ENCODE results near the gene VGLL3.
"Not testable (repeated sequence)": the region's sequence is repeated elsewhere in the genome, so short reads cannot be mapped to it uniquely, and the experiment has no call there.

The VGLL3 gene

DNA sequence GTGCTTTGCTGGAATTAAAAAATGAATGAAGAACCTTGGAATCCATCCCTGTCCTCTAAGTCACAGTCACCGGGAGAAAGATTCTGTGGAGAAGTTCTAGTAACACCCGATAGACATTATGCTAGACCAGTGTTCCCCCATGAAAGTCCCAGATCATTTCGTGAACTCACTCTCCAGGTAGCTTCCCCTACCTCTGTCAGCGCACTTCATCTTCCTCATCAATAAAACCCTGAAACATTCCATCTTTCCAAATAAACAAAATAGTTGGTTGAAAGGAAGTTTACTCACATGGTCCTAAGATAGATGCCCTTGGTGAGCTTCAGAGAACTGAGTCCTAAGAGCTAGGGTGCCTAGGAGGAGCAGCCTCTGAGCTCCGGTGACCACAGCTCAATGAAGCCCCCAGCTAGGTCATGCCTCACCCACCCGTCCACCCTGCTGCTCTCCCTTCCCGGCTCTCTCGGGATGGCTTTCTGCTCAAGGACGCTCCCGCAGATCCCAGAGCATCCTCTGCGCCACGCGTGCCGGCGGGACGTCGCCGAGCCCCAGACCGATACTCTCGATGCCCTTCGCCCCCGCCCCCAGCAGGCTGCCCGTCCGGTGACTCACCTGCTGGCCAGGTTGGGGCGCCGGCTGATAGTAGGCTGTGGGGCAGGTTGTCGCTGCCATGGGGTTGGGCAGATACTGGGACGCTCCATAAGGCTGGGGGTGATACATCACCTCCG is 776 bp downstream of the VGLL3 start:
- in situ Hi-C loops (cut with HindIII; ENCODE audit: low sequenced_read_pairs) = no loop called here

DNA sequence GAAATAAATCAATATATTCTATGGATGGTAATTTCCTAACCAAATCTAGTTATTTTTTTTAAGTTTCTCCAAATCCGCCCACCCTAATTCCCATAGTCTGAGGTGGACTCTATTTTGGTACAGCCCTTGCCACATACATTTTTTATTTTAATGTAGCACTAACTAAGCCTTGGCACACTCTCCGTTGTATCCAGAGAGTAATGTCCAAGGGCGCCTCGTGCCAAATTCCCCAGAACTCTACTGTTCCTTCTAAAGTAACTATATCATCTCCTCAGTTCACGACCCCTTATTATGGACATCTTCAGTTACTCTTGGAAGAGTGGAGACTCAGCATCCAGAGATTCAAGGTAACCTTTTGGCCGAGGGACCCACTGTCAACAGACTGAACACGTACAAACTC is 1.3 kb downstream of the VGLL3 start:
- in situ Hi-C loops (cut with HindIII; ENCODE audit: low sequenced_read_pairs) = no loop called here

DNA sequence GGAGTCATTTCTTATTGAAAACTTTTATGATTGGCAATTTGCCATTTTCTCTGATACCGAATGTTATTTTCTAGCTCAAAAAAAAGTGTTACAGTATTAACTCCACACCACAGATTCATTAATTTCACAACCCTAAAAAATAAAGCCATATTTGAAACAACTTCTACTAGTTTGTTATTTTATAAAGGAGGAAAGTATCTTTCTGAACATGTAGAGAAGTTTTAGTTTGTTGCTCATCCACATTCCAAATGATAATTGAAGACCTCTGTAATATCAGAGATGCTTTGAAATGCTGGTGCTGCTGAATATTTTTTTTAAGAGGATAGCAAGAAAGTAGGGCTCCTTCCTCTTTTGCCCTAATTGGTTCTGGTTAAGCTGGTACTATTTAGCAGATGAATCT is 1.9 kb downstream of the VGLL3 start:
- in situ Hi-C loops (cut with HindIII; ENCODE audit: low sequenced_read_pairs) = no loop called here

DNA sequence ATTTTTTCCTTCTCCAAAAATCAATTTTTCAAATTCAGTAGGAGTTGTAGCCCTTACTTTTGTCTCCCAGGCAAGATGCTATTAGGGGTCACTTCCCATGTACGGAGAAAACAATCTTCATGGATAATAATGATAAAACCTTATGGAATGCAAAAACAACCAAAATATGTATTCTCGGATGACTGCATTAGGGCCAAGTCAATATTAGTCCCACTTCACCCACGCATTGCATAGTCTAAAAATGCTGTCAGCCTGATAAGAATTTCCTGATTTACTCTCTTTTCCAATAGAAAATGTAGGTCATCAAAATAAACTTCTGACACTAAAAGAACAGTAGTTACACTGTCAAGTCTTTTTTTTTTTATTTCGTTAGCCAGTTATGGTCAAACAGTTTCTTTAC is 2.7 kb downstream of the VGLL3 start:
- in situ Hi-C loops (cut with HindIII; ENCODE audit: low sequenced_read_pairs) = no loop called here

DNA sequence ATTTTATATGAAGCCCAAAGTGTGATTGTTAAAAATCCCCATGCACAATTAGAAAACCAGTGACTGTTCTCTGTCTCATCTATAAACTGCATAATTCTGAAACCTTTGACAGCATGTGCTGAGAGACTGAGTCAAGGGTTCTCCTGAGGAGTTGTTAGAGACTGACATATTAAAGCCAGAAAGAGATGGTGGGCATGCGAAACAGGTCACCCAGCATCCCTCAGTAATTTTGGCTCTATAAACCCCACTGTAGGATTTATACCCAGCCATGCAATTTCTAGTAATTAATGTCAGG is 3.6 kb downstream of the VGLL3 start:
- in situ Hi-C loops (cut with HindIII; ENCODE audit: low sequenced_read_pairs) = no loop called here

DNA sequence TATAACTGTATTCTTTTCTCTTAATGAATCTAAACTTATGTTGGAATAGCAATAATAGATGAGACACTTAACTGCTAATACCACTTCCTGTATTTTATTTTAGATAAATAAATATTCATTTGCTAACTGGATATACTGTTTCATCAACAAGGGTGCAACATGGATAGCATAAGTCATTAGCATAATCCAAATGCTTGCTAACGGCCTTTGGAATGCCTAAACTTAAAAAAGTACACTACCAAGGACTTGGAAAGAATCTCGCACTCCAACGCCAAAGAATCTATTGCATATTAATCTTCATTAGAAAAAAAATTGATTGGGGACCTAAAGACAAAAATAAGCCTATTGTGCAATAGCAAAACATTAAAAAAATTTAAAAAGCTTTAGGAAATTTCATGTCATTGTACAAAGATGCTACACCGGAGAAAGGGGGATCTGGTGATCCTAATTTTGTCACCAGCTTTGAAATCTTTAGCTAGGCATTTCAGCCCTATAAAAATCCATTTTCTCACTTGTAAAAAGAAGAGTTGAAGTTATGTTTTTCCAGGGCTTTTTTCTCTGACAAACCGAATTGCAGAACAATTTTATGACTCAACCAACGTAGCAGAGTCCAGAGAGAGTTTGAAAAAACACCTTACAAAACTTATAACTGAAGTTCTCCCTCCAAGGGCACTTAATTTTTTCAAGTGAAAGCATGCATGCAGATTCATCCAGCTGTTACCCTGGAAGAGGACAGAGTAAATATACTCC is 4.1 kb downstream of the VGLL3 start:
- in situ Hi-C loops (cut with HindIII; ENCODE audit: low sequenced_read_pairs) = no loop called here

DNA sequence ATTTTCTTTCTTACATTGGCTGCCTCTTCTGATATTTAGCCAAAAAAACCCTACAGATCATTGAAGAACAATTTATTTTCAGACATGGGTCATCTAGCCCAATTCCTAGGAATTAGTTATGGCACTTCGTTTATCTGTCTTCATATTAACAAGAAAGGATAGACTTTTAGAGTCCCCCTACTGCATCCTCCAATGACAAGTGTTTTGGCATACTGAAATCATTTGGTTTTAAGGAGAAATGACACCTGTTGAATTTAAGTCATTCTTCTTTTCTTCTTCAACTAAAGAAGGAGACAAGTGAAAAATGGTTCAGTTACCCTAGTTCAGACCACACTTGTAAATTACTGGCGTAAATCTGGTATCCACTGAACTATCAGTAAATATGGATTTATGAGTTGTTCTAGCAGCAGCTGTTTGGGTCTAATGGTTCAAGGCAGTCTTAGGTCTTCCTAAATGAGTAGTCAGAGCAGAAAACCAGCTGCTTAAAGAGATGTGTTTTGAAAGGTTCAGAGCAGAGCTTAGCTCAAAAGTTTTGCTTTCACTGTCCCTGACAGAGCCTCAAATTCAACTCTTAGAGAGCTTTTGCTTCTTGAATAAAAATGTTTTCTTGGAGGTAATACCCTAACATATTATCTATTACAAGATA is 5.6 kb downstream of the VGLL3 start:
- in situ Hi-C loops (cut with HindIII; ENCODE audit: low sequenced_read_pairs) = no loop called here

DNA sequence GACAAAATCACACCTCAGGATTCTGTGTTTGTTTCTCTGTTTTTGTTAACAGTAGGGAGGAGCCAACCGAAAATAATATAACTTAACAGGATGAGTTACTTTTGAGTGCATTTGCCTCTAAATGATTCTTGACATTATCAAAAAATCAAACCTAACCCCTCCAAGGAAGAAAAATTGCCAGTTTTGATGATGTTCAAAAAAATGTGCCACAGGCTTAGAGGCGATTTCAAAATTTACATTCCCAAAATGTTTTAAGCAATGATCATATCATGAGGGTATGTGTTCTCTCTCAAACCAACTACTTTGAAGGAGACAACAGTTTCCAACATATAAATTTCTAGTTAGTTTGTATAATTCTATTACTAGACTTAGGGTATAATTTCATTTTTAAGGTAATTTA is 6.7 kb downstream of the VGLL3 start:
- in situ Hi-C loops (cut with HindIII; ENCODE audit: low sequenced_read_pairs) = no loop called here

DNA sequence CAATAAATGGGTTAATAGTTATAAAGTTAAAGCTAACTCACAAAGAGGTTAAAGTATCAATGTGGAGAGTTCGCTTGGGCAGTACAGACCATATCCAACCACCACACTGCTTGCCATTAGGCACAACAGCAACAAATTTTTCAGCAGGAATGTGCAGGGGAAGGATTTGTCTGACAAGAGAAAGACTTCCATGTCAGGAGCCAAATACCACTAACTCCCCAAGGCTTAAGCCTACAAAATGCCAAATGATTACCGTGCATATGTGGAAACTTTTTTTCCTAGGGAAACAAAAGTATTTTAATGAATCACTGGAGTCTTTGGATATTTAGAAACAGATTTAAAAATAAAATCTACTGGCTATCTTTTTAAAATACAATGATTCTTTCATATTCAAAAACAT is 8.1 kb downstream of the VGLL3 start:
- in situ Hi-C loops (cut with HindIII; ENCODE audit: low sequenced_read_pairs) = no loop called here

DNA sequence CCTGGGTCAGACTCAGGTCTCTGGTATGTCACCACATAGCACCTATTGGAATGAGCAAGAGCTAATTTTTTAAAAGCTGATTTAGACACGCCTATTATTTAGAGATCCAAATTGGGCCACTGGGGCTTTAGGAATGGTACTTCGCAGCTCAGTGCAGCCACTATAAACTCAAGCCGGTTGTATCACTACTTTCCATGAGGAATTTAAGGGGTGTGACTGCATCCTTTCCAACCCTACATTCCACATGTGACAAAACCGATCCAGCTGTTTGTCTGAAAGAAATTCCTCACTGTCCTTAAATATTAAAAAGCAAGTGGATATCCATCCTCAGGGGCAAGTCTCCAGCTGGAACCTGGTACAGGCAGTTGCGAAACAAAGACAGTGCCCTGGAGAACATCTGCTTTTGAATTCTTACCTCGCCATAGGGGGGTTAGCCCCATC is 12.8 kb downstream of the VGLL3 start:
- in situ Hi-C loops (cut with HindIII; ENCODE audit: low sequenced_read_pairs) = no loop called here

DNA sequence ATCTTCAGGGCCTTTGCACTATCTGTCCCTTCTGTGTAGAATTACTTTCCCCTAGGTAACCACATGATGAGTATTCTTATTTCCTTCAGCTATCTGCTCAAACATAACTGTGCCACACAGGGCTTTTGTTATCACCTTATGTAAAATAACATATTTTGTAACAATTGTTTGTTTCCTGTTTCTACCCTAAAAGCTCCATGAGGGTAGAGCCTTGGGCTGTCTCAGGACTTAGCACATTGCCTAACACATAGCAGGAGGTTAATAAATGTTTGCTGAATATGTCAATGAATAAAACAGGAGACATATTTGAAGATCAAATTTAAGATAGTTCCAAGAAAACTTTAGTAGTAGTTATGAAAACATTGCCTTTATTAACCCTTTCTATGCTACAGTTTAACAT is 14.7 kb downstream of the VGLL3 start:
- in situ Hi-C loops (cut with HindIII; ENCODE audit: low sequenced_read_pairs) = no loop called here

DNA sequence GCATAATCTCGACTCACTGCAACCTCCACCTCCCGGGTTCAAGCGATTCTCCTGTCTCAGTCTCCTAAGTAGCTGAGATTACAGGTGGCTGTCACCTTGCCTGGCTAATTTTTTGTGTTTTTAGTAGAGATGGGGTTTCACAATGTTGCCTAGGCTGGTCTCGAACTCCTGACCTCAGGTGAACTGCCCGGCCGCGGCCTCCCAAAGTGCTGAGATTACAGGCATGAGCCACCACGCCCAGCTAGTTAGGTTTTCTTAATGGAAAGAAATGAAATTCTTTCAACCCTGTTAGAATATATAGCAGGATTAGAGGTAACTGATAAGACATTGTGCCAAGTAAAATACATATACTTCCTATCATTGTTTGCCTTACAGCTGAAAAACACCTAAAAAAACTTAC is 16.8 kb downstream of the VGLL3 start:
- in situ Hi-C loops (cut with HindIII; ENCODE audit: low sequenced_read_pairs) = not testable (repeated sequence)

DNA sequence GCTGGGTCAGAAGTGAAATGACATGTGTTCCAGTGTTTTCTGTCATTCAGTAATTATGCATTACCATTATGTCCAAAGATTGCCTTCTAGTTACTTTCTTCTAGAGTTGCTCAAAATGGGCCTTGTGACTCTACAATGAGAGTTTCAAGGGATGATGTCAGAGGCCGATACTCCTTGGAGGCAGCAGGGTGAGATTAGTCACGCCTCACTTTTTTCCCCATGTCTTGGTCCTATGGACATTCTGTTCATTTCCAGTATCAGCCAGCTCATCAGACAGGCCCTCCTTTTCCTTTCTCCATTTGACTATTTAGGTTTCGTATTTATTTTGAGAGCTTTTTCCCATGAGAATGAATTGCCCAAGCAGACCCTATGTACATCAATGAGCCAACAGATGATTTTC is 17.5 kb downstream of the VGLL3 start:
- in situ Hi-C loops (cut with HindIII; ENCODE audit: low sequenced_read_pairs) = no loop called here

DNA sequence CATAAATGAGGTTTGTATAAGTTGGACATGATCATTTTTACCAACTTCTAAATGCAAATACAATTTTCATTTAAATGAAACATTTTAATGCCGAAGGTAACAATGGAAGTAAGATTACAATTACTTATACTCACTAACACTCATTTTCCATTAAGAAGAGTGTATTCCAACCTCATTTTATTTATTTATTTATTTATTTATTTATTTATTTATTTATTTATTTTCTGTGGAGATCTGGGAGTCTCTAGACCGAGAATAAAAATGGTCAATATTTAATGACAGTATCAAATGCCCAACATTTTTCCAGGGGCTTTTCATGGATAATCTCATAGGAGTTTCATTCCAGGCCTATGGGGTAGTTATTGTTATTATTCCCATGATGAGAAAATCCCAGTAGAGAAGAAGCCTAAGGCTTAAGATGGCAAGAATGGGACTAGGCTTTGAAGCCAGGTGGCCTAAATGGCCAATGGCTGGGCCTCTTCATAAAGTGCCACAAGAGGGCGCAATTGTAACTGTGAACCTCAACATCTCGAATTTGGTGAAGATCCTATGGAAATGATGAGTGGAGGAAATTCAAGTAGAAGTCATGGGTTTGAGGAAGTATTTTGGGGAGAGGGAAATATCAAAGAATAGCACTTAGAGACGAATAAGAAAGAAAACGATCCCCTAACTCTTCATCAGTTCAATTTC is 21.3 kb downstream of the VGLL3 start:
- in situ Hi-C loops (cut with HindIII; ENCODE audit: low sequenced_read_pairs) = no loop called here

DNA sequence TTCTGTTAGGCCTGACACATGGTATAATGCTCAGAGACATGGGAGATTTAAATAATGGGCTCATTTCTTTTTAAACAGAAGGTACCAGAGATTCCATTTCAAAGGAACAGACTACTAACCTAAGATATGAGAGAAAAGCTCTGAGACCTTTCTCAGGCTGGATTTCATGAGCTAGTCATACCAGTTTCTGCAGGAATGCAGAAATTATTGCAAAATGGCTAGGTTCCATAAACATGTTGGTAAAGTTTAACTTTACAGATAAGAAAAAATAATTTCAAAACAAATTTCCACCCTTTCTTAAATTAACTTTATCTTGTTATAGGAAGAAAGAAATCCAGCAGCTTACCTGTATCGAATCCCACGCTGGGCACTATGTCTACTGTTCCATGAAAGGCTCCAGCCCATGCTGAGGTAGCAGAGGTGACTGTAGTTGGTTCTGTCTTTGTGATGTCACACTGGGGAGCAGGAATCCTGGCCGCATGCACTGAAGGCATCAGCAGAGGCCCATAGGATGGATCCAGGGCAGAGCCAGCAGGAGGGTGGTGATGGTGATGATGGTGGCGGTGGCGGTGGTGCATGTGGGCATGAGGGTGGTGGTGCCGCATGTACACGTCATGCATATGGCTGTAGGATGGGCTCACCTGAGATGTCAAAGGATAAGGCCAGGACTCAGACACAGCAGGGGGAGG is 22.6 kb downstream of the VGLL3 start:
- in situ Hi-C loops (cut with HindIII; ENCODE audit: low sequenced_read_pairs) = no loop called here

DNA sequence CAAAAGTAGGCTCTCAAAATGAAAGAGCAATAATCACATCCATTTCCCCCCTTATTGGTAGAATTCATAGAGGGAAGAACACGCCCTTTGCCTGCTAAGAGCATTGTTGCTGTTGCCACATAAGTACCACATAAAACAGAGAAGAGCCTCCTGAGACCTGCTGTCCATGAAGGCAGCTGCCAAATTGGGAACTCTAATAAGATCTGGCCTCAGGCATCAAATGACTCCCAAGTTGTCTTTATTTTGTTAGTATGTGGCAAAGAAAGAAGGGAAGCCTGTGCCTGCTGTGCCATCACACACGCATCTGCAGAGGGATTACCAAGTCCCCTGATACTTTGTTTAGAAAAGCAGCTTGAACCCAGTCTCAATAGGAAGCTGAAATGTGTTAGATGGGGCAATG is 23.9 kb downstream of the VGLL3 start:
- in situ Hi-C loops (cut with HindIII; ENCODE audit: low sequenced_read_pairs) = no loop called here

DNA sequence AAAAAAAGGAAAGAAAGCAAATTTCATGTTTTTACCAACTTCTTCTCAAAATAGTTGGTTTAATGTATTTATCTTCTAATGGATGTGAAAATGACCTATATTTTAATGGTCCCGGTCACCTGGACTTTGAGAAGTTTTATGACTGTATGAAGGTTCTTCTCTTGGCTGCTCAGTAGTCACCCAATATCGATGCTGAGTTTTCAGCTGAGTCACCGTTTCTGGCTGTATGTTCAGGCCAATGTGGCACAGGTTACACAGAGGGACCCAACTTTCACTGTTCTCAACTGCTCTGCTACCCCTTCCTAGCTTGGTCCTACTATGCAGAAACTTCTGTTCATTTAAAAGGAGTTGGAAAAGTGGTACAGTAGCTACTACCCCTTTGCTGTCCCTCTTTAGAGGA is 25.8 kb downstream of the VGLL3 start:
- in situ Hi-C loops (cut with HindIII; ENCODE audit: low sequenced_read_pairs) = no loop called here

DNA sequence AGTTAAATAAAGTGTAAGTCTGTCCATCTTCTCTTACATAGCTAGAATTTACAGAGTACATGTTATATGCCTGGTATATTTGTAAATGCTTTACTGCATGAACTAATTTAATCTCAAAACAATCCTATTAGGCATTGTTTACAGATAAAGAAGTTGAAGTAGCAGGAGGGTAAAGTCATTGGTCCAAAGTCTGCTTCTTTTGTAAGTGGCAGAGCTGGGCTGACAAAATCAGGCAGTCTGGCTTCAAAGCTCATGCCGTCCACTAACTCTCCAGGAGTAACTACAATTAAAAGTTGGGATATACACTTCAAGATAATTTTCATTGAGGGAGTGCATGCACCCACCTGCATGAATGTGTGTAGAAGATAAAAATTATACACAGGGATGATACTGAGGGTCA is 27.3 kb downstream of the VGLL3 start:
- in situ Hi-C loops (cut with HindIII; ENCODE audit: low sequenced_read_pairs) = no loop called here

DNA sequence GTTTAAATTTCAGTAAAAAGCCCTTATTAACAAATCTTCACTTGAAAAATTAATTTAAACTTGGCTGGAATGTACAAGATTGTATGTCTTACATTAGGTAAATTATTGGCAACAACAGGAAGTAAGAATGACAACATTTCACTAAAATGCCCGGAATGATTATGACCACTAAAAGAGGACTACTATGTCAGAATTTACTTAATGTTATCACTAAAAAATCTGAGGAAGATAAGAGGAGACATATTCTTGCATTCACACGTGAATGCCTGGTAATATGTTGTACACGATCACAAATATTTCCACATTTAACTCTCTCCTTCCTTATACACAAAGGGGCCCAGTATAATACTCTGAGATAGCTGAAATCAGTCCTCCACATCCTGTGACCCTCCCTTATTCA is 29.7 kb downstream of the VGLL3 start:
- in situ Hi-C loops (cut with HindIII; ENCODE audit: low sequenced_read_pairs) = no loop called here

DNA sequence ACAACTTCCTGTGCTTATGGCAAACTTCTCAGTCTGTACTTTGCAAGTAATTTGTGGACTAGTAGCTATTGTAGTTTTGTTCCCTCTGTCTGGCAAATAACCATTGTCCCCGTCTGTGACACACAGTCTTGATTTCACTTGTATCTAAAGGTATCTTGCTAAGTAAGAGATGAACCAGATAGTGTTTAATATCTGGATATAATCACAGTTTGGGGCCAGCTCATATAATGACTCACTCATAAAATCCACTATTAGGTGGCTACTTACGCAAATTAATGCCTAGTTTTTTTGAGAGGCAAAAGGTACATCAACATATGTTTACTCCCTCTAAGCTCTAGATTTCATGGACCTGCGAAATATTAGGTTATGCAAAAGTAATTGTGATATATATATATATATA is 30.4 kb downstream of the VGLL3 start:
- in situ Hi-C loops (cut with HindIII; ENCODE audit: low sequenced_read_pairs) = no loop called here

DNA sequence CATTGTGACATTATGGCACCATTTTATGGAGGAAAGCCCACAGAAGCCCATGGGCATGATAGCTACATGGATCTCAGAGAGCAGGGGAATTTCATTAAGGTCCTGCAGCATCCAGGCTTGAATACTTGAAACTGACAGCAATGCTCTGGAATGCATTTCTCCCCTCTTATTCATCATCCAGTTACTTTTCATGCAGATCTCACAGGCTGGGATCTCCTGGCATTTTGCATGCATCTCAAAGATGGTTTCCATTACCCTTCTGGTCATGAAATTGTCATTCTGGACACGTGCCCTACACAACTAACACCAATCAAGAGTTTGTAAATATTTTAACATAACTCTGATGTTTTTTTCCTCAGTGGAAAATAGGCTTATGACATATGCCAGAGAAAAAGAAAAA is 32.4 kb downstream of the VGLL3 start:
- in situ Hi-C loops (cut with HindIII; ENCODE audit: low sequenced_read_pairs) = no loop called here
